SU-DHL-6 (cell line): Measurements from ENCODE around the gene SHQ1.

Source experiments
- H2AFZ ChIP-seq: fragments of 200-600 bp; sonication (generic); 2 replicates; pipeline ENCODE4 v1.6.1; 2014; ENCODE audit warnings: low read depth, mild to moderate bottlenecking, moderate library complexity, mixed read lengths, antibody characterized with exemption, low read length; ENCODE audit not compliant: severe bottlenecking
- H3F3A ChIP-seq: fragments of 200-600 bp; shearing (Covaris generic); 2 replicates; pipeline ENCODE4 v1.6.0; 2016; ENCODE audit warnings: antibody characterized with exemption, mild to moderate bottlenecking; ENCODE audit not compliant: insufficient read depth
- H3K27ac ChIP-seq: fragments of 200-600 bp; sonication (generic); 2 replicates; pipeline ENCODE4 v1.5.1; 2016; ENCODE audit warnings: low read depth, mild to moderate bottlenecking, low read length, moderate library complexity, mixed read lengths
- H3K27me3 ChIP-seq: fragments of 200-600 bp; sonication (generic), shearing (Covaris generic); 2 replicates; pipeline ENCODE4 v1.6.0; 2014; ENCODE audit warnings: mild to moderate bottlenecking, low read length
- H3K36me3 ChIP-seq: fragments of 200-600 bp; sonication (generic); 2 replicates; pipeline ENCODE4 v1.6.1; 2014; ENCODE audit warnings: mild to moderate bottlenecking, low read length, mixed read lengths
- H3K4me2 ChIP-seq: fragments of 300-600, 200-600 bp; shearing (Covaris generic), sonication (generic); 2 replicates; pipeline ENCODE4 v1.6.0; 2014; ENCODE audit warnings: low read length, low read depth, mild to moderate bottlenecking; ENCODE audit not compliant: poor library complexity, severe bottlenecking
- H3K4me3 ChIP-seq: fragments of 200-600 bp; sonication (generic); 2 replicates; pipeline ENCODE4 v1.5.1; 2014; ENCODE audit warnings: antibody characterized with exemption, low read length, mild to moderate bottlenecking, mixed read lengths; ENCODE audit not compliant: insufficient read depth, poor library complexity, severe bottlenecking
- H3K79me2 ChIP-seq: fragments of 200-600 bp; sonication (generic); 2 replicates; pipeline ENCODE4 v1.6.1; 2014; ENCODE audit warnings: mild to moderate bottlenecking, low read length, moderate library complexity; ENCODE audit not compliant: insufficient read depth
- H3K9ac ChIP-seq: fragments of 200-600 bp; sonication (generic); 2 replicates; pipeline ENCODE4 v1.7.0; 2014; ENCODE audit warnings: mild to moderate bottlenecking, low read length
- H3K9me2 ChIP-seq: fragments of 200-600 bp; sonication (generic); replicated peaks from 2 replicates; pipeline ENCODE4 v1.6.1; 2014; ENCODE audit warnings: low read length; ENCODE audit not compliant: insufficient read depth
- H3K9me3 ChIP-seq: fragments of 200-600 bp; sonication (generic); 2 replicates; pipeline ENCODE4 v1.6.1; 2014; ENCODE audit warnings: low read length, mixed read lengths; ENCODE audit not compliant: insufficient read depth
- H4K20me1 ChIP-seq: fragments of 200-600 bp; sonication (generic); 2 replicates; pipeline ENCODE4 v1.6.1; 2014; ENCODE audit warnings: low read depth, mild to moderate bottlenecking, antibody characterized with exemption, low read length, moderate library complexity, mixed read lengths
- CTCF ChIP-seq: fragments of 200-600 bp; sonication (generic); IDR thresholded peaks from one replicate; pipeline ENCODE4 v1.5.1; 2017; ENCODE audit warnings: antibody characterized with exemption, mild to moderate bottlenecking, low read length, moderate library complexity; ENCODE audit not compliant: insufficient read depth, poor library complexity, severe bottlenecking
- EZH2phosphoT487 ChIP-seq: fragments of 200-600 bp; sonication (generic), shearing (Covaris generic); conservative IDR thresholded peaks from 2 replicates; pipeline ENCODE4 v1.6.1; 2018; ENCODE audit warnings: mild to moderate bottlenecking, antibody characterized with exemption, low read length, moderate library complexity, mixed read lengths

SHQ1 gene

GRCh38 chr3:72702997-72703396 is 145.2 kb downstream of the SHQ1 start:
- Histone ChIP-seq H3K9ac (no peak overlapping the region), H3K4me3 (no peak overlapping the region), H2AFZ (no peak overlapping the region), H4K20me1 (no peaks in the 10 kb centered on the region), H3K4me2 (no peak overlapping the region), H3K36me3 (no peaks in the 10 kb centered on the region), H3K27me3 (no peaks in the 10 kb centered on the region), H3F3A (no peaks in the 10 kb centered on the region), H3K79me2 (no peaks in the 10 kb centered on the region), H3K27ac (no peak overlapping the region), H3K9me2 (no peaks in the 10 kb centered on the region), H3K9me3 (no peaks in the 10 kb centered on the region)
- TF ChIP-seq EZH2phosphoT487 (no peak), CTCF (no peak)

- H3K9me3 ChIP-seq = no peaks in the 10 kb centered on the region
- H3K4me3 ChIP-seq = no peak overlapping the region
- no peak overlapping the region for H3K9ac ChIP-seq
- H4K20me1 ChIP-seq = no peaks in the 10 kb centered on the region
- TF ChIP-seq CTCF (no peak), EZH2phosphoT487 (no peak)
- no peaks in the 10 kb centered on the region for H3K27me3 ChIP-seq
- H3K36me3 ChIP-seq = no peaks in the 10 kb centered on the region
- H3K4me2 ChIP-seq = no peak overlapping the region
- no peaks in the 10 kb centered on the region for H3K9me2 ChIP-seq
- no peaks in the 10 kb centered on the region for H3K79me2 ChIP-seq
- no peak overlapping the region for H2AFZ ChIP-seq
- no peak overlapping the region for H3K27ac ChIP-seq
- no peaks in the 10 kb centered on the region for H3F3A ChIP-seq
Measured at GRCh38 chr3:72702390-72702789, 145.9 kb downstream of the SHQ1 start.

GRCh38 chr3:72700106-72700505 is 148.1 kb downstream of the SHQ1 start:
- Histone ChIP-seq H3K36me3 (no peaks in the 10 kb centered on the region), H3K9ac (no peak overlapping the region), H4K20me1 (no peaks in the 10 kb centered on the region), H3K4me2 (no peak overlapping the region), H3K4me3 (no peak overlapping the region), H3K27ac (no peak overlapping the region), H3K27me3 (no peaks in the 10 kb centered on the region), H2AFZ (no peak overlapping the region), H3K9me3 (no peaks in the 10 kb centered on the region), H3K79me2 (no peaks in the 10 kb centered on the region), H3F3A (no peaks in the 10 kb centered on the region), H3K9me2 (no peaks in the 10 kb centered on the region)
- no peak for TF ChIP-seq EZH2phosphoT487
- no peak for TF ChIP-seq CTCF
